Posterior cingulate gyrus (tissue), 11 donors: ENCODE measurements around the gene LIPC.

Source experiments
- DNase-seq, 10 donors: peaks; one replicate each; pipeline versions ENCODE4 v3.0.0 to v3.0.0-alpha.2; 2020 to 2021; ENCODE audit warnings: mixed read lengths in 3 of 10
- intact Hi-C: fragments of 100-400 bp; cut with DNase I; formaldehyde crosslinking; loops from one replicate; pipeline ENCODE4 v1.15.1; 2023

The LIPC gene

GRCh38 chr15:58547628-58548307 is 116.0 kb downstream of the LIPC start:
- peak in 1 of 10 donors; percentile 73 for DNase-seq
- intact Hi-C loops = no loop called here

DNA sequence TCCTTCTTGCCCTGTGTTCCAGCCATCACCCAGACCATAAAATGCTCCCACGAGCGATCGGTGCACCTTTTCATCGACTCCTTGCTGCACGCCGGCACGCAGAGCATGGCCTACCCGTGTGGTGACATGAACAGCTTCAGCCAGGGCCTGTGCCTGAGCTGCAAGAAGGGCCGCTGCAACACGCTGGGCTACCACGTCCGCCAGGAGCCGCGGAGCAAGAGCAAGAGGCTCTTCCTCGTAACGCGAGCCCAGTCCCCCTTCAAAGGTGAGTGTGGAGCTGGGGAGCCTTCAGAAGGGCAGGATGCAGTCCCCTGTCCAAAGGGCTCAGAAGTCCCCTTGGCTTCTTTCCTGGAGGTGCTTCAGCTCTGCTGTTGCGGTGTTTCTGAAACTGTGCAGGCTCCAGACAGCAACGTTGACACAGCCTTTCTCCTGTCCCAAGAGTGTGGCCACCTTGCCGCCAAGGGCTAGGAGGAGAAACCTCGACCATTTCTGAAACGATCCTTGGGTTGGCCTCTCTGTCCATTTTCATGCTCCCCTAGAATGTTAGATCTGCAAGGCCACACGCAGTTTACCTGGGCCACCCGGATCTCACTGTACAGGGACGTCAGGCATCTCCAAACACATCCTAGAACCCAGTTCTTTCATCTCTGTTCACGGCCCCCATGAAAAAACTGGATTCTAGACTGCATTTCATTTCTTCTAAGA is 116.7 kb downstream of the LIPC start:
- peak in 1 of 10 donors; percentile 71 for DNase-seq

GRCh38 chr15:58549013-58549784 is 117.4 kb downstream of the LIPC start:
- intact Hi-C loops = no loop called here
- DNase-seq = peak in 1 of 10 donors; percentile 83

More for the DNA sequence above, 116.7 kb downstream of the LIPC start:
- intact Hi-C loops = no loop called here

DNA sequence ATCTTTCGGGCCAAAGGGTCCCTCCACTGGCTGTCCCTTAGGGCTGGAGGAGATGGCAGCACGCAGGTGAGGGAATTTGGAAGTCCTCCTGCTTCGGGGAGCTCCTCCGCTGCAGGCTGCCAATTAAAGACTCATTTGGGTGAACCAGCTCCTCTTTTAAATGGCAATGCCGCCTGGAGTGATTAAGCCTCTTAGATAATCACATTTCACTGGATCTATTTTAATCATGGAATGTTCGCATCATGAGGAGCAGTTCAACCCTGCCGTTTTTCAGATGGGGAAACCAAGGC is 117.9 kb downstream of the LIPC start:
- intact Hi-C loops = no loop called here
- peak in 1 of 10 donors; percentile 70 for DNase-seq

GRCh38 chr15:58551084-58551763 is 119.4 kb downstream of the LIPC start:
- intact Hi-C loops = no loop called here
- no peak for DNase-seq

DNA sequence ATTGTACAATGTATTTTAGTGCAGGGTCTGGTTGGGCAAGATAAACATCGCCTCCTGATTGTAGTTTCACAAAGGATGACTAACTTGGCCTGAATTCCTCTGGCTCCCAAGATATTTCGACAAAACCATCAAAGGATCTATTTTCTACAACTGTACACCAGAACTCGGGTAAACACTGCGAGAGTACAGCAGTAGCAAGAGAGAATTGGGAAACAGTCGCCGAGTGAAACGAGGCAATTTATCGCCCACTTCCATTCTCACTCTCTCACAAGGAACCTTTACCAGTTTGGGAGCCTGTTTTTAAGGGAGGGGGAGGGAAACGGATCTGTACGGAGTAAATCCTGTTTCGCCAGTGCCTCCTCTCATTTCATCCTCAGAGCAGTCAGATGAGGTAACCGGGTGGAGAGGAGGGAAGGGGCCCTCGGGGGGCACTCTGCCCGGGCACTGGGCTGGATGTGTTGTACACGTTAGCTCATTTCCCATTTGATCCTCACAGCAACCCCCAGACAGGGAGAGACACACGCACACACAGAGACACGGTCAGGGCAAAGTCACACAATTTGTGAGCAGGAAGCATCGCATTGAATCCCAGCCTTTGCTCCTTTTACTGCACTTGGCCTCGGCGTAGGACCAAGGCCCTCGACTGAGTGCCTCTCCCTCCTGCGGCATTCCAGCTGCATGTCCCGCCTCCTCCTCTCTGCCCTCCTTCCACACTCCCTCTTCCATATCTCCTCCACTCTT is 120.1 kb downstream of the LIPC start:
- DNase-seq = no peak
- intact Hi-C loops = no loop called here

DNA sequence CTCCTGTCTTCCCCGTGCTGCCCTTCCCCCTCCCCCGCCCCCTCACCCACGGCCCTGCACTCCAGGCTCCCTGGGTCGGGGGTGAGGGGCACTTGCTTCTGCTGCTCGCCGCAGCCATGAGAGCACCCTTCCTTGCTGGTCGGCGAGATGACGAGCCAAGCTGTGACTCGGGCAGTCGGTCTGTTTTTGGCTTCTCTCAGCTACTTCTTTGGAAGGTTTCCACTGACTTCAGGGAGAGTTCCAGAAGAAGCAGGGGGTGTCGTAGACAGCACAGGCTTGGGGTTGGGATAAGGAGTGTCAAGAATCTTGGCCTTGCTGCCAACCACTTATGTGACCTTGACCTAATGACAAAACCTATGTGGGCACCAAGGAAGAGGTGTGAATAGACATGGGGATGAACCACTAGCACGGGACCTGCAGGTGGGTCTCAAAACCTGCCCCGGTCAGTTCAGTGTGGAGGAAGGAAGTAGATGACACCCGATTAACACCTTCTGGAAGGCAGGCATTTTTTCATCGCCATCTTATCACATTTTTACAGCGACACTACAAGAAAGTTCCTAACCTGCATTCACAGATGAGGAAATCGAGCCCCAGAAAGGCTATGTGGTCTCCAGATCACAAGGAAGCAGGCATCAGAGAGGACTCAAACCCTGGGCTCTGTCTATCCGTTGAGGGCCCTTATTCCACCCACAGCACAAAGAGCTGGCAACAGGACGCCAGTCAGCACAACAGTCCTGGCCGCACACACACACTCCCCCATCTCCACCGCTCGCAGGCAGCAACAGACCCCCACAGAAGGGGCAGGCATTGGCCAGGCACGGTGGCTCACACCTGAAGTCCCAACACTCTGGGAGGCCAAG is 120.9 kb downstream of the LIPC start:
- DNase-seq = no peak
- intact Hi-C loops = no loop called here

GRCh38 chr15:58553365-58553918 is 121.7 kb downstream of the LIPC start:
- no peak for DNase-seq

GRCh38 chr15:58554758-58555157 is 123.0 kb downstream of the LIPC start:
- DNase-seq = peak in 3 of 10 donors; percentile 29 to 45 (median 44)
- intact Hi-C loops = no loop called here

More at GRCh38 chr15:58553365-58553918, 121.7 kb downstream of the LIPC start:
- intact Hi-C loops = no loop called here

DNA sequence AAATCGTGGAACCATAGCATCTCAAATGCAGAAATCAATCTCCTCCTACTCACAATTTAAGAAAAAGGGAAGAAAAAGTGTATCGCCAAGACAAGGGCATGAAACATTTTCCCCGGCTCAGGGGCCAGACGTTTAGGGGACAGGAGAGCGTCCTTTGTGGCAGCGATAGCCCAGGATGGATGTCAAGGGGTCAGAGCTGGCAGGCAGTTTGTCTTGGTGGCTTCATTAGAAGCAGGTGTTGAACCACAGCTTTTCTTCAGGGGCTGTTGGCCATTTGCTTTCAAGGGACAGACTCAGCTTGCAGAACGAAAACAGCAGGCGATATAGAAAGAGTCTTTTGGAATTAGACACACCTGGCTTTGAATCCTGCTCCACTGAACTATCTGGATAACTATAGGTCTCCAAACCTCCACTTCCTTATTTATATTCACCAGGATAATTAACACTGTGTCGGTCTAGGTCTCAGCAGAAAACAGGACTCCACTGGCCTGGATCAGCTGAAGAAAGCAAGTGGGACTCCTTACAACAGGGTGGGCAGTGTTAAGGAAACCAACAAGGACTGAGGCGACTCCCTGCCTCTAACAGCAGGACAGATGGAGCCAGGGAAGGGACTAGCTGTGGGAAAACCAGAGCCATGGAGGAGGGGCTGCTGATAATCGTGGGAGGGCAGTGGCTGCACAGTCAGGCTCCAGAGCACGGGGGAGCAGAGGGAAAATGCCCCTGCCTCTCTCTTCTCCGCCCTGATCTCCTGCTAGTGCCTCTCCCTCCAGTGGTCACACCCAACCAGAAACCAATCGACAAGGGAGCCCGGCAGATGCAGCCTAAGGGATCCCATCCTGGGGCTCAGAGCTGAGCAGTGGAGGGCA is 123.6 kb downstream of the LIPC start:
- intact Hi-C loops = no loop called here
- no peak for DNase-seq

- no peak for DNase-seq
- intact Hi-C loops = no loop called here
Observed at GRCh38 chr15:58556028-58556361, 124.2 kb downstream of the LIPC start.

DNA sequence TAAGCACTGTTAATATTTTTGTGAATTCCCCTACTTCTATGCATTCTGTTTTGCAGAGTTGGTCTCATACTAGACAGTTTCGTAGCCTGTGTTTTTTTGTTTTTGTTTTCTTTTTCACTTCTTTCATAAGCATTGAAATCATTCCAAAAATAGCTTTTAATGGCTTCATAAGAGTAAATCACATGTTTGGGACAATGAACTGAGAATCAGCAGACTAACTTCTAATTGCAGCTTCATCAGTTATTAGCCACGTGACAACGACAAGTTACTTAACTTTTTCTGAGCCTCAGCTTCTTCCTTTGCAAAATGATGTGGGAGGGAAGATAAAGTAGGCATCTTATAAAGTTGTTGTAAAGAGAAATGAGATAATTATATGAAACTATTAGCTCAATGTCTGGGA is 124.8 kb downstream of the LIPC start:
- no peak for DNase-seq
- intact Hi-C loops = no loop called here

GRCh38 chr15:58558777-58559176 is 127.0 kb downstream of the LIPC start:
- intact Hi-C loops = no loop called here
- no peak for DNase-seq

- intact Hi-C loops = no loop called here
- DNase-seq = no peak
Observed at GRCh38 chr15:58559904-58560588, 128.3 kb downstream of the LIPC start.

- intact Hi-C loops = no loop called here
- no peak for DNase-seq
Observed at GRCh38 chr15:58561321-58561720, 129.5 kb downstream of the LIPC start.

- intact Hi-C loops = no loop called here
- no peak for DNase-seq
Observed at GRCh38 chr15:58562135-58562534, 130.3 kb downstream of the LIPC start.

DNA sequence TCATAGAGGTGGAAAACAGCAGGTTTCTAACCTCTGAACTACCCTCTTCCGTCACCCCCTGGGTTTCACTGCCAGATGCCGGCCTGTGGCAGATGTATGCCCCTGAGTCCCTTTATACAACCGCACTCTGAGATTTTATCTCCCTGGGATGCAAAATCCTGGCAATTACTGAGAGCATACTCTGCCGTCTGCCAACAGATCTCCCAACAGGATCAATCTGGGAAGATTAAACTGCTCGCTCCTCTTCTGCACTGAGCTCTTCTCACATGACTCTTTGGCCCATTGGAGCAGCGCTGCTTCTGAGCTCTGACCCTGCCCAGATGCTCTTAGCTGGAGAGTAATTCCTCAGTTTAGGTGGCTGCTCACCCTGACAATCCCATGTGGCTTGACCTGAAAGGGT is 133.2 kb downstream of the LIPC start:
- no peak for DNase-seq
- intact Hi-C loops = no loop called here

GRCh38 chr15:58565619-58566018 is 133.8 kb downstream of the LIPC start:
- intact Hi-C loops = no loop called here
- no peak for DNase-seq
